NCI-H1105 treated with DMSO at 0.1 percent for 48 hours (cell line): ENCODE results near the gene CASP3.
"Not testable (repeated sequence)": the region's sequence is repeated elsewhere in the genome, so short reads cannot be mapped to it uniquely, and the experiment has no call there.

Source experiments
- DNase-seq: peaks from one replicate; lab custom pipeline; 2025; lab: John Stamatoyannopoulos, UW

CASP3 gene

DNA sequence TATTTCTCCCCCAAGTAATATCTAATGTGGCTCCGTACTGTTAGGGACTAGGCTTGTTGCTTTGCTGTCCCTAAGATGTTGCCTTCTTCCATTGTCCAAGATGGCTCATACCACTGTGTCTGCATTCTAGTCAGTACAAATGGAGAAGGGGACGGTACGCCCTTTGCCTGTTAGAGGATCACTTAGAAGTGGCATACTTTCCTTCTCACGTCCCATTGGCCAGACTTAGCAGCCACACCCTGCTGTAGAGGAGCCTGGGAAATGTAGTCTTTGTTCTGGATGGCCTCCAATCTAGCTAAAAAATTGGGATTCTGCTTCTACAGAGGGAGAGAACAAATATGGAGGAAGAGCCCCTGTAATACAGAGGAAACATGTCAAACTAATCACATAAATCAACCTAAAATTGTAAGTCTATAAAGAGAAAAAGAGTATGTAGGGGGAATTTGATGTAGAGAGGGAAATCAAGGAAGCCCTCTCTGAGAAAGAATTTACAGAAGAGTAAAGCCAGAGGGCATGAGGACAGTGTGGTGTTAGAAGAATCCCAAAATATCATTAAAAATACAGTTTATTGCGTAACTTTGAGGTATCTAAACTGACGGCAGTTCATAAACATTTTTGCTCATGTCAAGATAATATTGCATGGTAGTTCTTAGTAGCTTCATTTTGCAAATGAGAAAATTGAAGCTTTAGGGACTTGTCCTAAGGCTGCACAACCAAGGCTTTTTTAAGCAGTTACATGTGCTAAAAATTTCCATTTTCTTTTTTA, 15.4 kb upstream of the CASP3 start:
- no peak for DNase-seq

DNA sequence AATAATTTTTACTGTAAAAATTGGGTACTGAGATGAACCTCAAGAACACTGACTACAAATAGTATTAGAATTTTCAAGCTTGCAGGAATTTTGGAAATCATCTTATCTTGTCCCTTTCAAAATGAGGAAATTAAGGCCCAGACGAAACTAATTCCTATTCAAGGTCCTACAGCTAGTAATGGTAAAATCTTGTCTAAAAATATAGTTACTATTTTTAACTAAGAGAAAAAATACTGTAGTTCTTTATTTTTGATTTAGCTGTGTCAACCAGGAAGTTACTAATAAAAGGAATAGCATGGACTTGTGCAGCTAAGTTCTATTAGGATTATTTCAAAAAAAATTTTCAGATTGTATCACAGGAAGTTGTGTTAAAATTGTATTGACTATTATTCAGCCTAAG, 13.0 kb upstream of the CASP3 start:
- no peak for DNase-seq

- DNase-seq: no peak
Observed at GRCh38 chr4:184660978-184661377, 11.7 kb upstream of the CASP3 start.

DNA sequence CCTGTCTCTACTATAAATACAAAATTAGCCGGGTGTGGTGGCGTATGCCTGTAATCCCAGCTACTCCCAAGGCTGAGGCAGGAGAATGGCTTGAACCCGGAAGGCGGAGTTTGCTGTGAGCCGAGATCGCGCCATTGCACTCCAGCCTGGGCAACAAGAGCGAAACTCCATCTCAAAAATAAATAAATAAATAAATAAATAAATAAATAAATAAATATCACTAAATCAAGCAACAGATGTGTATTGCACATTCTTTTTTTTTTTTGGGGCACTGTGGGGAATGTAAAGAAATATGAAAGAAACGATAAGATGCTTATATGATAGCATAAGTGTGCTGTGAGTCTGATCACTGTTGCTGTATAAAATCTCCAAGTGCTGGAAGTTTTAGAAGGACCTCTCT, 8.6 kb upstream of the CASP3 start:
- not testable (repeated sequence) for DNase-seq

- no peak for DNase-seq
Observed at GRCh38 chr4:184657144-184657543, 7.9 kb upstream of the CASP3 start.

DNA sequence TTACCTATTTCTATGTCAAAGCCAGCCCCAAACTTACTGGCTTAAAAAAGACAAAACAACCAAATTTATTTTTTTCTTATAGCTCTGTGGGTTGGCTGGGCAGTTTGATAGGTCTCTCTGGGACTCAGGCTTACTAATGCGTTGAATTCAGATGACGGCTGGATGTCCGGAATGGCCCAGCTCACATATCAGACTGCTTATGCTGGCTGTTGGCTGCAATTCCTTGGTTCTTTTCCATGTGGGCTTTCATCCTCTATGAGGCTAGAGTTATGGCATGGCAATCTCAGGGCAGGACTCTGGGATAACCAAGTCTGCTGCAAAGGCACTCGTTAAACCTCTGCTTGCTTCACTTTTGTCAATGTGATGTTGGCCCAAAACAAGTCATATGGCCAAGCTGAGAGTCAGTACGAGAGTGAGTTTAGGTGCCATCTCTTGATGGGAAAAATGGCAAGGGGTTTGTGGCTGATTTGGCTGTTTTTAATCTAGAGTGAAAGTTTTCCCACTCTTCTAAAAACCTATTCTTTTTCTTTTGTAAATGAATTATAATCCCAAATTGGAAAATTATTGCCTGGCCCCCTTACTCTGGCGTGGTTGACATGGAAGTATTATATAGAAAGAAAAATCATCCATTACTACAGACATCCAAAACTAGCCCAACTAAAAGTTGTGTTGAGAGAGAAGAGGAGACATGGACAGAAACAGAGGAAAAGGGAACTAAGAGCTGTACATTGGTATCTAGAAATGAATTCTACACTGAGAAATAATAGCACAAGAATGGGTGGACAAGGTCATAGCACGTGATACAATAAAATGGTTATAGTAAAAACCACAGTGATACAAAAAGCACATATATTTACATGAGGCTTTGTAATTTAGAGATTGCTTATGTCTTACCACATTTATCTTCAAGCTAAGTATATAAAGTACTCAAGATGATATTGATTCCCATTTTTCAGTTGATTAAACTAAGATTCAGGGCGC, 6.9 kb upstream of the CASP3 start:
- DNase-seq: no peak

- no peak for DNase-seq
Observed at GRCh38 chr4:184653650-184654049, 4.4 kb upstream of the CASP3 start.

DNA sequence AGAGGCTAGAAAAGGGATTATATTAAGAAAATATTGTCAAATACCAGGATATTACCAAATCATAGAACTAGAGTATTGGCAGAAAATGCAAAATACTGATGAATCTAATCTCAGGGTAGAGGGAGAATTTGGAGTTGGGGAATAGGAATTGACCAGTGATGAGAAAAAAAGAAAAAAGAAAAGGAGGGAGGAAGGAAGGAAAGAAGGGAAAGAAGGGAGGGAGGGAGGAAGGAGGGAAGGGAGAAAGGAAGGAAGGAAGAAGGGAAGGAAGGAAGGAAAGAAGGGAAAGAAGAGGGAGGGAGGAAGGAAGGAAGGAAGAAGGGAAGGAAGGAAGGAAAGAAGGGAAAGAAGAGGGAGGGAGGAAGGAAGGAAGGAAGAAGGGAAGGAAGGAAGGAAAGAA, 3.4 kb upstream of the CASP3 start:
- not testable (repeated sequence) for DNase-seq

- DNase-seq: no peak
Observed at GRCh38 chr4:184651899-184652298, 2.7 kb upstream of the CASP3 start.

- peak; percentile 31 for DNase-seq
Observed at GRCh38 chr4:184649971-184650855, 966 bp upstream of the CASP3 start.

DNA sequence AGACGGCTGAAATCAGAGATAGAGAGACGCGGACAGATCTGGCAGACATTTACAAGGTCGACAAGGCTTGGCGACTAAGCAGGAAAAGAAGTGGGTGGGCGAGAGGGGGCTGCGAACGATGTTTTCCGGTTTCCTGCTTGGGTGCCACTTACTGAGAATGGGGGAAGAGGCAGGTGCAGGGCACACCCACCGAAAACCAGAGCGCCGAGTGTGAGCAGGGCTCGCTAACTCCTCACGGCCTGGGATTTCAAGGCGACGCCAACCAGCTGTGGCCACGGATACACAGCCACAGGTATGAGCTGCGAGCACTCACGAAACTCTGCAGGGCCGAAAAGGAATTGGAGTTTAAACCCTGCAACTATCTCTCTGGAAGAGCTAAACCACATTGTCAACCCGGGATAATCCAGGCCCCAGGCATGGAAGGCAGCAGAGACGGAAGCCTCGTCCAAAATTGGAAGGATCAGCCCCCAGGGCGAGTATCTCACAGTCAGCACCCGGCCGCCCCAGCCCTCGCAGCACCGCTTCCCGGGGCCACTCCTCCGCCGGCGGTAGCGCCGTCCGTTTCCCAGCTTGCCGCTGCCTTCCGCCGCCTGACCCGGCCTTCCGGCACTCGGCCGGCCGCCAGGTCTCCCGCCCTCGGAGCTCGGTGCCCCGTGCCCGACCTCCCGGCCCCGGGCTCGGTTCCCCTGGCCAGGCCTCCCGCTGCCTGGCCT, 778 bp downstream of the CASP3 start:
- peak; percentile 18 for DNase-seq

DNA sequence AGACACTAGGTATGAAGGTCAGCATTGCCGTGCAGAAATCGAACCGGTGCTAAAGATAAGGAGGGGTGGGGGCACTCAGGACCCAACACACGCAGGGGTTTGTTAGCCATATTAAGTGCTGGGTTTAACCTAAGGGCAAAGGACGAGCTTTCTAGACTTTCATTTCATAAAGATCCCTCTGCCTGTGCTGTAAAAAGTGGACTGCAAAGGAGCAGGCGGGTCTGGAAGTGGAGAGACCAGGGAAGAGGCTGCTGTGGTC, 1.3 kb downstream of the CASP3 start:
- no peak for DNase-seq

- DNase-seq: no peak
Observed at GRCh38 chr4:184647266-184648053, 1.8 kb downstream of the CASP3 start.

DNA sequence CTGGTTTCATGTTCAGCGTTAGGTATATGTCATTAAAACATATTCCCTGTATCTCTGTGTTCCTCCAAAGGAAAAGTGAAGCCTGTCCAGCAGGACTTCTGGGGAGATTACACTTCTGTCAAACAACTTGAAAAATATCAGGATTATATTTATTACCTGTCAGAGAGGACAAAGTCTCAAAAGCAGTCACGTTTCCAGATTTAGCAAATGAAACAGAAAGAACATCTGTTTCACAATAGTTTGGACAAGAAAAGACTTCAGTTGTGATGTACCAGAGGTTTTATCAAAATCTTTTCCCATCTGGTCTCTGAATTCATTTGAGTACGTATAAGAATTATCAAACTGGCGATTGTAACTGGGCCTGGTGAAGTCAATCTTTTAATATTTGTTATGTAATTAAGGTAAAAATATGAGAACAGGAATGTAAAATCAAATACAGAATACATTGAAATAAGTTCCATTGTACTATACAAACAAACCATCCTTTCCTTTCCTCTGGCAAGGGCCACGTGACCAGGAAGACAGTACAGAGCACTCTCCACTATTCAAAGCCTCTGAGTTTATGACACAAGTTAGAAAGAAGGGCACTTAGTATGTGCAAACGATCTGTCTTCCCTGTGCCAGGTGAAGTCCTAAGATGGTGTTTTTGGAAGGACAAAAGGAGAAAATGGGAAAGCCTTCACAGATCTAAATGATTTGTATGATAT, 3.2 kb downstream of the CASP3 start:
- DNase-seq: no peak

DNA sequence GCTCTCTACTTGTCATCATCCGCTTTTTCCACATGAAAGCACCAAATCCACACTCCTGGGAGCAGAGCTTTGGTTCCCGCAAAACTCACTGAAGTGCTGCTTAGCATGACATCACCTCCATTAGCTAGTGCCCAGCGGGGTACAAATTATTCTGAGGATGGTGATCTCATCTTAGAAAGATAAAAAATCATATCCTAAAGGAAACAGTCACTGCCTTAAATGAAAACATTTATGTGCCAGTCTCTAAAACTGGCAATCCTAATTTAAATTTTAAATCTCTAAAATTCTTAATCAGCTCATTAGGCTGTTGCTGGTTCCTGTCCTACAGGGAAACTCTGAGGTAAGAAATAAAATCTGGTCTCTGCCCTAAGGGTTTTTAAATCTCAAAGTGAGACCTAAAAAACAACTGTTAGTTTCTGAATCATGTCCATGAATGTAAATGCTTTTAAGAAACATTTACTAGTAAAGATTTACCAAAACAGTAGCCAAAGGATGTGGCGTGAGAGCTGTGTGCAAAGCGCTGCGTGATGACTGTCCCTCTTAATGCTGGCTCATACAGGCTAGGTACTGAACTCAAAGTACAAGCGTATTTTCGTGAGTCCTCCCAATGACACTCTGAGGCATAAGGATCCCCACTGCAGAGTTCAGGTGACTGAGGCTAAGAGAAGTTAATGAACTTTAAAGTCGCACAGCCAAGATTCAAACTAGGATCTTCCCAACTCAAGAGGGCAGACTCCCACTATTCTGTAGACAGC, 4.5 kb downstream of the CASP3 start:
- DNase-seq: no peak

GRCh38 chr4:184643731-184644130, 5.5 kb downstream of the CASP3 start:
- no peak for DNase-seq

DNA sequence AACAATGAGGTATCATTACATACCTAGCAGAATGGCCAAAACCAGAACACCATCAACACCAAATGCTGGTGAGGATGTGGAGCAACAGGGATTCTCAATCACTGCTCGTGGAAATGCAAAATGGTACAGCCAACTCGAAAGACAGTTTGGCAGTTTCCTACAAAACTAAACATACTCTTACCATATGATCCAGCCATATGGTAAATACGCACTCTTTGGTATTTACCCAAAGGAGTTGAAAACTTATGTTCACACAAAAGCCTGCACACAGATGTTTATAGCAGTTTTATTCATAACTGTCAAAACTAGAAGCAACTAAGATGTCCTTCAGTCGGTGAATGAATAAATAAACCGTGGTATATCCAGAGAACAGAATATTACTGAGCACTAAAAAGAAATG, 7.8 kb downstream of the CASP3 start:
- no peak for DNase-seq

DNA sequence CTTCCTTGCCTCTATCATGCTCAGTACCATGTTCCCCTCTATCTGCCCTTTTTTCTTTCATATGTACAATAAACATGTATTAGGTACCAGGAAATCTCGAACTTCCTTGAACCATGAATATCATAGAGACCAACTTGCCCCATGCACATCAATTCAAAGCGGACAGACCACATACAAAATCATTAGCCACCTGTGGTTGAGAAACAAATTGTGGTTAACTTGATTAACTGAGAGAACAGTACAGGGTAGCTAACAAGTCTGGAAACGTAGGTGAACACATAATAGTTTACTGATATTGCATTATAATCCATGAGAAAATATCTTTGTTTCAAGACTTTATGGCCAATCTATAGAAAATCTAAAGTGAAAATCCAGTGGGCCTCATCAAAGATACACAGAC, 8.2 kb downstream of the CASP3 start:
- DNase-seq: no peak

DNA sequence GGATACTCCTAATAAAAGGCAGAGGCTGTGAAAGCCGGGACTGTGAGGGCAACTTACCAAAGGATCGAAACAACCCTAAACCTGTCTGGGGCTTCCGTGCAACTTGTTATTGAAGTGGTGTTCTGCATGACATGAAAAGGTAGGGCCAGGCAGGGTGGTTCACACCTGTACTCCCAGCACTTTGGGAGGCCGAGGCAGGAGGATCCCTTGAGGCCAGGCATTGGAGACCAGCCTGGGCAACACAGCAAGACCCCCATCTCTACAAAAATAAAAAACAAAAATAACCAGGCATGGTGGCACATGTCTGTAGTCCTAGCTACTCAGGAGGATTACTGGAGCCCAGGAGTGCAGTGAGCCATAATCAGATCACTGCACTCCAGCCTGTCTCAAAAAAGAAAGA, 12.3 kb downstream of the CASP3 start:
- no peak for DNase-seq

GRCh38 chr4:184636144-184636543, 13.1 kb downstream of the CASP3 start:
- DNase-seq: no peak
